GM19372 (cell line): ENCODE data around the gene DIP2A.
A peak's percentile ranks its signal among the peaks of the same experiment; 100 is the strongest.

ENCODE experiments used
- ATAC-seq: cut with Tn5 transposase; IDR thresholded peaks from one replicate; pipeline ENCODE4 v1.9.1; 2021; ENCODE audit warnings: mild to moderate bottlenecking, low read depth, moderate library complexity; ENCODE audit not compliant: unreplicated experiment

The DIP2A gene, protein sequence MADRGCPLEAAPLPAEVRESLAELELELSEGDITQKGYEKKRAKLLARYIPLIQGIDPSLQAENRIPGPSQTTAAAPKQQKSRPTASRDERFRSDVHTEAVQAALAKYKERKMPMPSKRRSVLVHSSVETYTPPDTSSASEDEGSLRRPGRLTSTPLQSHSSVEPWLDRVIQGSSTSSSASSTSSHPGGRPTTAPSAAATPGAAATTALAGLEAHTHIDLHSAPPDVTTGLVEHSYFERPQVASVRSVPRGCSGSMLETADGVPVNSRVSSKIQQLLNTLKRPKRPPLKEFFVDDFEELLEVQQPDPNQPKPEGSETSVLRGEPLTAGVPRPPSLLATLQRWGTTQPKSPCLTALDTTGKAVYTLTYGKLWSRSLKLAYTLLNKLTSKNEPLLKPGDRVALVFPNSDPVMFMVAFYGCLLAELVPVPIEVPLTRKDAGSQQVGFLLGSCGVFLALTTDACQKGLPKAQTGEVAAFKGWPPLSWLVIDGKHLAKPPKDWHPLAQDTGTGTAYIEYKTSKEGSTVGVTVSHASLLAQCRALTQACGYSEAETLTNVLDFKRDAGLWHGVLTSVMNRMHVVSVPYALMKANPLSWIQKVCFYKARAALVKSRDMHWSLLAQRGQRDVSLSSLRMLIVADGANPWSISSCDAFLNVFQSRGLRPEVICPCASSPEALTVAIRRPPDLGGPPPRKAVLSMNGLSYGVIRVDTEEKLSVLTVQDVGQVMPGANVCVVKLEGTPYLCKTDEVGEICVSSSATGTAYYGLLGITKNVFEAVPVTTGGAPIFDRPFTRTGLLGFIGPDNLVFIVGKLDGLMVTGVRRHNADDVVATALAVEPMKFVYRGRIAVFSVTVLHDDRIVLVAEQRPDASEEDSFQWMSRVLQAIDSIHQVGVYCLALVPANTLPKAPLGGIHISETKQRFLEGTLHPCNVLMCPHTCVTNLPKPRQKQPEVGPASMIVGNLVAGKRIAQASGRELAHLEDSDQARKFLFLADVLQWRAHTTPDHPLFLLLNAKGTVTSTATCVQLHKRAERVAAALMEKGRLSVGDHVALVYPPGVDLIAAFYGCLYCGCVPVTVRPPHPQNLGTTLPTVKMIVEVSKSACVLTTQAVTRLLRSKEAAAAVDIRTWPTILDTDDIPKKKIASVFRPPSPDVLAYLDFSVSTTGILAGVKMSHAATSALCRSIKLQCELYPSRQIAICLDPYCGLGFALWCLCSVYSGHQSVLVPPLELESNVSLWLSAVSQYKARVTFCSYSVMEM (N-terminal part only)

DNA sequence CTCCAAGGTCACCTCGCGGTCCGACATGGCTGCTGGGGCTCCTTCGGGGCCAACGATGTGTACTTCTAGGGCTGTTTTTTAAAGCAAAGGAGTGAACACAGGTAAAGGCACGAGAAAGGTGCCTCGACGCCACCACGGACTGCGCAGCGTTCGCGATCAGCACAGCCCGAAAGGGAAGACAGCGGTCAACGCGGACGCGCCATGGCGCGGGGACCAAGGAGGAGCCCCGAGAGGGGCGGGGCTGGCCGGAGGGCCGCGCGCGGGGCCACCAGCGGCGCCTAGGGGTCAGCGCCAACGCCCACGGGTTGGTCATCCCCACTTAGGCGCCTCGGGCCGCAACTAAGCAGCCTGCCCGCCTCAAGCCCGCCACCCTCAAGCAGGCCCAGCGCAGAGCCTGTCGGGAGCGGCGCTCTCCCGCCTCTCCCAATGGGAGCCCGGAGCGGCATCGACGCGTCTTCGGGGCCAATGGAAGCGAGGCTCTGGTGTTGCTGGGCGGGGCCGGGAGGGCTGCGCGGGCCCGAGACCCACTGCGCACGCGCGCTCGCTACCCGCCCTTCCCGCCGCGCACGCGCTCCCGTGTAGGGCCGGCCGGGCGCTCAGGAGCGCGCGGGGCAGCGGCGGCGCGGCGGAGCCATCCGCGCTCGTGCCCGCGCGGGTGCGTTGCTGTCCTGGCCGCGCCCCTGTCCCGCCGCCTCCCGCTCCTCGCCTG lies at the start of gene DIP2A:
DIP2A (plus strand) TSS at position 577 of the 709 bp plus-strand sequence. CDS start 241 bp downstream, outside the sequence.
- peak; percentile 94 for ATAC-seq

DNA sequence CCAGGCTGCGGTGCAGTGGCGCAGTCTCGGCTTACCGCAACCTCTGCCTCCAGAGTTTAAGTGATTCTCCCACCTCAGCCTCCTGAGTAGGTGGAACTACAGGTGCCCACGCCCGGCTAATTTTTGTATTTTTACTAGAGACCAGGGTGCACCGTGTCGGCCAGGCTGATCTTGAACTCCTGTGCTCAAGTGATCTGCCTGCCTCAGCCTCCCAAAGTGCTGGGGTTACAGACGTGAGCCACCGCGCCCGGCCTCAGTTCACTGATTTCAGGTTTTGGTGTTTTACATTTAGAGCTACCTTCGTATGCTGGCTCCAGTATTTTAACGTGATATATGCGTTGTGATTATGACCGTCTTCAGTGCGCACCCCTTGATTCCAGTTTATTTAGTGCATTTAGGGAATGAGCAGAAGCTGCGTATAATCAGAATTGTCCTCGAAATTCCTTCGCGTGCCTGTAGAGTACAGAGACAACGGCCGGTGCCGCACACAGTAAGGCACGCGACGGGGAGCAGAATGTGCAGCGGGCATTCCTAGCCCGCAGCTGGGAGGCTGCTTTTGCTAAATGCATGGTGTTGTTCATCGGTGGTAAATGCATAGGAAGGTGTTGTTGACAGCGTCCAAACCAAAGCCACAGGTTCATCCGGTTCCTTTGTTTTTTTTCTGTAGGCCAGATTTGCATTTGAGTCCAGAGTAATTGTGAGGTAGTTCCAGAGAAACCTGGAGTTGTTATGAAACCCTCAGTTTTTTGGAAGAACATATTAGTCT lies 48.9 kb upstream of the DIP2A start:
- no peak for ATAC-seq

DNA sequence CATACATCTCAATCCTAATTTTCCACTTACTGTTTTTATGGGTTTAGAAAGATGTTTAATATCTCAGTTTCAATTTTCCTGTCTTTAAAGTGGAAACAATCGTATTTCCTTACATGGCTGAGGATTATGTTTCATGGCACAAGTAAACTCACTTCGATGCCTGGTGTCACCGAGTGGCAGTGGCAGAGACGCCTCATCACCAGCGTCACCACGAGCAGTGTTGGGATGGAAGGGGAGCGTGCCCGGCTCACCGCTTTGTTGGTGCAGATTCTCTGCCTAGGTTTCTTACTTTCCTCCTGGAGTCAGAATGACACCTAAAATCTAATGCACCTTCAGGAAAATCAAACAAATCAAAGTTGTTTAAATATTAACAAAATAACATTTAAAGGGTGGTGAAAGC lies 48.2 kb upstream of the DIP2A start:
- no peak for ATAC-seq

DNA sequence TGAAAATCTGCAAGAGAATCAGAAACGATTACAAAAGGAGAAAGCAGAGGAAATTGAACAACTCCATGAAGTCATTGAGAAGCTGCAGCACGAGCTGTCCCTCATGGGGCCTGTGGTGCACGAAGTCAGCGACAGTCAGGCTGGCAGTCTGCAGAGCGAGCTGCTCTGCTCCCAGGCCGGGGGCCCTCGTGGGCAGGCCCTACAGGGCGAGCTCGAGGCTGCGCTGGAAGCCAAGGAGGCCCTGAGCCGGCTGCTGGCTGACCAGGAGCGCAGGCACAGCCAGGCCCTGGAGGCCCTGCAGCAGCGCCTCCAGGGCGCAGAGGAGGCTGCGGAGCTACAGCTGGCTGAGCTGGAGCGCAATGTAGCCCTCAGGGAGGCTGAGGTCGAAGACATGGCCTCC lies 47.5 kb upstream of the DIP2A start:
- ATAC-seq = no peak

DNA sequence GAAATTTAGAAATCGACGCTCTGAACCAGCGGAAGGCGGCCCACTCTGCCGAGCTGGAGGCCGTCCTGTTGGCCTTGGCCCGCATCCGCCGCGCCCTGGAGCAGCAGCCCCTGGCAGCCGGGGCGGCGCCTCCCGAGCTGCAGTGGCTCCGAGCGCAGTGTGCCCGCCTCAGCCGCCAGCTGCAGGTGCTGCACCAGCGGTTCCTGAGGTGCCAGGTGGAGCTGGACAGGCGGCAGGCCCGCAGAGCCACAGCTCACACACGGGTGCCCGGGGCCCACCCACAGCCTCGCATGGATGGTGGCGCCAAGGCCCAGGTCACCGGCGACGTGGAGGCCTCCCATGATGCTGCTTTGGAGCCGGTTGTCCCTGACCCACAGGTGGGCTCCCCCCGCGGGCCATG lies 47.0 kb upstream of the DIP2A start:
- no peak for ATAC-seq

DNA sequence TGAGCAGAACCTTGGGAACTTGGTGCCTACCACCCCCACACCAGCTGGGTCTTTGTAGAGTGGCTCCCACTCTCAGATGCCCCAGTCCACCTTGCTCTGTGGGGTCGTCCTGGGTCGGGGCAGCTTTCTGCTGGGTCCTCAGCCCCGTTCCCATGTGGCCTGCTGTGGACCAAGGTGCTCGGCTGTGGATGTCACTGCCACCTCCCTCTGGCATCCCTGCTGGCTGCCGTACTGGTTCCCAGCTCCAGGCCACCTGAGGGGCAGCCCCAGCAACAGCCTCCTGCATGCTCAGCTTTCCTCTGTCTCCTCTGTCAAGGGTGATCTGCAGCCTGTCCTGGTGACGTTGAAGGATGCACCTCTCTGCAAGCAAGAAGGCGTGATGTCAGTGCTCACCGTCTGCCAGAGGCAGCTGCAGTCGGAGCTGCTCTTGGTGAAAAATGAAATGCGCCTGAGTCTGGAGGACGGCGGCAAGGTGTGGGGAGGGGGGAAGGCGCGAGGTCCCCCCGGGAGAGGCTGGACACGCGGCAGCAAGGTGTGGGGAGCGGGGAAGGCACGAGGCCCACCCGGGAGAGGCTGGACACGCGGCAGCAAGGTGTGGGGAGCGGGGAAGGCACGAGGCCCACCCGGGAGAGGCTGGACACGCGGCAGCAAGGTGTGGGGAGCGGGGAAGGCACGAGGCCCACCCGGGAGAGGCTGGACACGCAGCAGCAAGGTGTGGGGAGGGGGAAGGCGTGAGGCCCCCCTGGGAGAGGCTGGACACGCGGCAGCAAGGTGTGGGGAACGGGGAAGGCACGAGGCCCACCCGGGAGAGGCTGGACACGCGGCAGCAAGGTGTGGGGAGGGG lies 45.9 kb upstream of the DIP2A start:
- ATAC-seq = no peak

DNA sequence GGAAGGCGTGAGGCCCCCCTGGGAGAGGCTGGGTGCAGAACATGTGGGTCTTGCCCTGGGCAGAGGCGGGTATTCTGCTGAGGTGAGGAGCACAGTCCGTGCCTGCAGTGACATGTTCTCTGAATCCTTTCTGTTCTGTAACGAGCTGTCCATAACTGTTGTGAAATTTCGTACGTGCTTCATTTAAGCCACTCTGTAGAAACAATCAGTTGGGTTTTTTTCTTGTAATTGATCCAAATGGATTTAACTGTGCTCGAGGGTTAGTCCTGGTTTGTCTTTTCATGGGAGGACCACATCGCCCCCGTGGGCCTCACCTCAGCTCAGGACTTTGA lies 45.4 kb upstream of the DIP2A start:
- no peak for ATAC-seq

DNA sequence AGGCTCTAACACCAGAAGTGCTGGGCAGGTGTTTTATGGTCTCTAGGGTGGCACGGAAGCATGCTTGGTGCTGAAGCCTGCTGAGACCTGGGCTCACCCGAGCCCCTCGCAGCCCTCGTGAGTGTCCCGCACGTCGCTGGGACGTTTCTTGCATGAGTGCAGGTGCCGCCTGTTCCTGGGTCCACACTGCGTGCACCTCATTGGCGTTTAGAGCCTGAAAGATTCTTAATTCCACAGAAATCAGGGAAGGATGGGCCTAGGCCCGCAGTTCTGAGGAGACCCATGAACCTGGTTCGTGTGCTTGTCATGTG lies 43.8 kb upstream of the DIP2A start:
- ATAC-seq = no peak

DNA sequence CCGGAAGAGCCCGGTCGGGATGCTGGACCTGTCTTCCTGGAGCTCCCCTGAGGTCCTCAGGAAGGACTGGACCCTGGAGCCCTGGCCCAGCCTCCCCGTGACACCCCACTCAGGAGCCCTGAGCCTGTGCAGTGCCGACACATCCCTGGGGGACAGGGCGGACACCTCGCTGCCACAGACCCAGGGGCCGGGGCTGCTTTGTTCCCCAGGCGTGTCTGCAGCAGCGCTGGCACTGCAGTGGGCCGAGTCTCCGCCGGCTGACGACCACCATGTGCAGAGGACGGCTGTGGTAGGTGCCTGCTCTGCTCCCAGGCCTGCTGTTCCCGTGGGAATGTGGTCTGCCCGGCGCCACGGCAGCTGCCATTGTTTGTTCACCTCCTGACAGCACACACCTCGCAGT lies 42.1 kb upstream of the DIP2A start:
- no peak for ATAC-seq

DNA sequence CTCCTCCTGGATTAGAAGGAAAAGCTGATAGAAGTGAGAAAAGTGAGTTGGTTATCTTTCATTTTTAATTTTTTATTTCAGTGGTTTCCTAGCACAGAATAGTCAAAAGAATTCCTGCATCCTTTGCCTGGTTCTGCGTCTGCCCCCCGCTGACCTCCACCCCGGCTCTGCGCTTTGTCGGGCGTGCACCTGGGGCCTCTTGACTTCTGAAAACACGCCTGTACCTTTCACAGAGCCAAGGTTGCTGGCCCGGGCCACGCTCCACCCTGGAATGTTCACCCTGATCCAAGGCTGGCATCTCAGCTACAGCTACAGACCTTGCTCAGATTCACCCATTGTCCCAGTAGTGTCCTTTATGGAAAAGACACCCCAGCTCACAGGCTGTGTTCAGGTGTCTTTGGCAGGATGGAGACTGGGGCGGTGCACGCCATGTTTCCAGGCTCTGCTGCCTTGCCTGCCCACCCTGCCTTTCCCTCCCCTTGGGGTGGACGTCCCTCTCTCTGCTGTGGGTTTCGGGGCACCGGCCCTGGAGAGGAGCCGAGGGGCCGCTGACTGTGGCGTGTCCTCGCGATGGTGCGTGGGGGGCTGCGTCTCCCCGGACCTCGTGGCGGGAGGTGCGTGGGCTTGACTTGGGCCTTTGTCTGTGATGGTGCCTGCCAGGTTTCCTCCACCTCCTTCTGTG lies 40.3 kb upstream of the DIP2A start:
- ATAC-seq = no peak

DNA sequence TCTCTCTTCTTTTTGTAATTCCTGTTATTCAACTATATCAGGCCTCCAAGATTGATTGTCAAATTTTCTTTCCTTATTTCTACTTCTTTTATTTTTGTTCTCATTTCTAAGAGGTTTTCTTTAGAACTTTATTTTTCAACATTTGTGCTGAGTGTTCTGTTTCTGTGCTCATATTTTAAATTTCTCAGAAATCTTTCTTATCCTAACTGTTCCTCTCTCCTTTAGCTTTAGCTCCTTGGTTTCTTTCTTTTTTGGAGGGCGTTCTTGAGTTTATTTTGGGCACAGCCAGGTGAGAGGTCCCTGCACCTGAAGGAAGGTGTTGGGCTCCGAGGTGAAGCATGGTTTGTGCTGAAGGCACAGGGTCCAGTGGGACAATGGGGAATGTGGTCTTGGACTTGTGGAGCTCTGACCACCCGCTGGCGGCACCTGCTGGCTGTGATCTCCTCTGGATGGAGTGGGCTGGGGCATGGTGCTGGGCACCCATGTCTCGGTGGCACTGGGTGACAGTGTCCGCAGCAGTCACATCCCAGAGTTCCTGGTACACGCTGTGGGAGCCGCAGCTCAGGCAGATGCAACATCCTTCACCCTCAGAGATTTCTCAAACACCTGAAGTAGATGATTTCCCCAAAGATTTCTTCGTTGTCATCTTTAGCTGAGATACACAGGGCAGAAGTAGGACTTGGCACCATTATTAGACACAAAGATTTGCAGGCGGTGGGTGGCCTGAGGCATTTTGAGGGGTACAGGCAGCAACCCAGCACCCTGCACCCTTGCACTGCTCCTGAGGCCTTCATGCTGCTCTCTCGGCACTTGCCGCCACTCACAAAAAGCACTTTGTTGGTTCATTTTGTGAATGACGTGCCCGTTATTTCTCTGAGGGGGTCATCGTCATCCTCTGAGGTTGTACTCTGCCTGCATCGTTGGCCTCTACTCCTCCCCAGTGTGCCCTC lies 38.2 kb upstream of the DIP2A start:
- ATAC-seq = no peak

DNA sequence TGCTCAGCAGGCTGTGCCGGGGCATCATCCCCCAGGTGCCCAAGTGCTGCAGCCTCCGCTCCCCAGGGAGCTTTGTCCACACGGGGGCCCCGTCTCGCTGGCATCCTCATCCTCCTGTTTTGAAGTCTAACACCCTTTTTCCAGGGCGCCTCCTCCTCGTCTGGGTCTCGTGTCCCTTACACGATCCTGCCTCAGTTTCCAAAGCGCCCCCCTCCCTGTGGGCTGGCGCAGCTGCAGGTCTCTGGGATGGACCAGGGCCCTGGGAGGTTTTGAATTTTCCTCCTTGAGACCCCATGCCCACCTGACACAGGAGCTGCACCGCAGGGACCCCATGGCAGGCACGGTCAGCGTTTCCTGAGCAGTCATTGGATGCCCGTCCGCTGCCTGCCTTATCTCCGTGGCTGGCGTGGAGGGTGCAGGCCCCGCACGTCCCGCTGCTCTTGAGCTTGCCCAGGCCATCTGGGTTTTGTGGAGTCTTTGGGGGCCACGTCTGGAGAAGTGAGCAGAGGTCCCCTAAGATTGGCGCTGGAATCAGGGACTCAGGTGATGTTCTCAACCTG lies 37.4 kb upstream of the DIP2A start:
- no peak for ATAC-seq

DNA sequence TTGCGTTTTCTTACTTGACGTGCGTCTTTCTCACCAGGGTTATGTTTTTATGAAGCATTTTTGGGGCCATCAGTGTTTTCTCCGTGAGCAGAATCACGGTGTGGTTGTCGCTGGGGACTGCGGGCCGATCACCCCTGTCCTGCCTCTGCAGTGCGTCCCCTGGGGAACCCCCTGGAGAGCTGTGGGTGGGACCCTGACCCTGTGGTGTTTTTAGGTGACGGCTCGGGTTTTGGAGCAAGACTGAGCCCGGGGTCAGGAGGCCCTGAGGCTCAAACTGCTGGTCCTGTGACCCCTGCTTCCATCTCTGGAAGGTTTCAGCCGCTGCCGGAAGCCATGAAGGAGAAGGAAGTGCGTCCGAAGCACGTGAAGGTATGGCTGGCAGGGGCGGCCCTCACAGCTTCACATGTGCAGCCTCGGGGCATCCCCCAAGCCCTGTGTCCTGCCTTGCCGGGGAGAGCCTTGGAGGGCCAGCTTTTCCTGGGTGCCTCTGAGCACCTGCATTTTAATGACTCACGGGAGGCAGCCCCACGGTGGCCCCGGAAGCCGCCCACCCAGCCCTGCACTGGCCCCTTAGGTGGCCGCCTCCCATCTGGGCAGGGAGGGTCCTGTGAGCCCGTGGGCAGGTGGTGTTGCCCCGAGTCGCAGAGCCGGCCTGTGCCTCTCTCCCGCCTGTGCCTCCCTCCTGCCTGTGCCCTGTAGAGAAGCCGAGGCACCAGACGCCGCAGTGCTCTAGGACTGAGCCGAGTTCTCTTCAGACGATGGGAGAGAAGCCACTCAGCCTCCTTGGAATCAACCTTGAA lies 36.7 kb upstream of the DIP2A start:
- no peak for ATAC-seq

DNA sequence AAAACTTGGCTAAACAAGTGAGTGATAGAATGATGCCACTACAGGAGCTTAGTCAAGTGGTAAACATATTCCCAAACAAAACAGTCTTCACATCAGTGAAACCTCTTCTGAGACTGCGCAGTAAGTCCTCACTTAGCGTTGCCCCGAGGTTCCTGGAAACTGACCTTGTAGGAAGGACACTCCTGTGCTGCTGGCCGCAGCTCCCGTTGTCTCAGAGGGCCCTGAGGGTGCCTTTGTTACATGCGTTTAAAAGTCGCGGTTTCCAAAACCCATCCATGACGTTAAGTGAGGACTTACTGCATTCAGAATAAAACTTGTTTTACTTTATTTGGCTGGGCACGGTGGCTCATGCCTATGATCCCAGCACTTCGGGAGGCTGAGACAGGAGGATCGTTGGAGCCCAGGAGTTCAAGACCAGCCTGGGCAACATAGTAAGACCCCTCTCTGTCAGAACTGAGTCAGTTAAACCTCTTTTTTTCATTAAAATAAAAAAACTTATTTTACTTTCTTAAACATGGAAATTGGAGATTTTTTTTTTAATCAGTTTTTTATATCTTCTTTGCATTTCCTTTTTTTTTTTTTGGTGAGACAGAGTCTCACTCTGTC lies 36.0 kb upstream of the DIP2A start:
- ATAC-seq = no peak

DNA sequence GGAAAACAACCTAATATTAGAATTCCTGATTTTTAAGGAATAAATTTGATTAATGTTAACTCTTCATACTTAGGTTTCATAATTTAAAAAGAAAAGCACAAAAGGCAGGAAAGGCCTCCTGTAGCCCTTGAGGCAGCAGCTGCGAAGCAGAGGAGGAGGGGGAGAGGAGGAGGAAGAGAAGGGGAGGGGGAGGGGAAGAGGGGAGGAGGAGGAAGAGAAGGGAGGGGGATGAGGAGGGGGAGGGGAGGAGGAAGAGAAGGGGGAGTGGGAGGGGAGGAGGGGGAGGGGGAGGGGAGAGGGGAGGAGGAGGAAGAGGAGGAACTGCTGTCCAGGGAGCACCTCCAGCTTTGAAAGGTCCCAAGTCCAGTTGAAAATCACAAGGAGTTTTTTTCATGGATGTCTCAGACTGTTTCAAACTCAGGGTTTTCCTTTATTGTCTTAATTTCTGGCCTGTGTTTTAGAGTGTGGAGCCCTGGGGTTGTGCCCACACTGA lies 35.1 kb upstream of the DIP2A start:
- ATAC-seq = no peak
